Fibroblast of peridontal ligament (primary cell): ENCODE results near the gene QRFP.

Experiments
- DNase-seq: peaks from one replicate; pipeline ENCODE4 v3.0.0-alpha.2; 2010; ENCODE audit errors: extremely low read depth

The QRFP gene

GRCh38 chr9:130872093-130872492 is 24.5 kb downstream of the QRFP start:
- DNase-seq, result no peak

GRCh38 chr9:130871395-130872062 is 25.1 kb downstream of the QRFP start:
- DNase-seq, result no peak

GRCh38 chr9:130870491-130871381 is 25.9 kb downstream of the QRFP start:
- DNase-seq, result no peak

- no peak for DNase-seq
Observed at GRCh38 chr9:130869250-130869649, 27.4 kb downstream of the QRFP start.

GRCh38 chr9:130868230-130868629 is 28.4 kb downstream of the QRFP start:
- no peak for DNase-seq

- DNase-seq, result no peak
Observed at GRCh38 chr9:130867556-130867955, 29.1 kb downstream of the QRFP start.

GRCh38 chr9:130866474-130866965 is 30.1 kb downstream of the QRFP start:
- DNase-seq, result peak; percentile 86

GRCh38 chr9:130865921-130866320 is 30.7 kb downstream of the QRFP start:
- no peak for DNase-seq

- DNase-seq, result no peak
Observed at GRCh38 chr9:130864541-130864940, 32.1 kb downstream of the QRFP start.

- no peak for DNase-seq
Observed at GRCh38 chr9:130862747-130863146, 33.9 kb downstream of the QRFP start.

- no peak for DNase-seq
Observed at GRCh38 chr9:130862217-130862616, 34.4 kb downstream of the QRFP start.

GRCh38 chr9:130861372-130862180 is 35.0 kb downstream of the QRFP start:
- no peak for DNase-seq

- DNase-seq, result peak; percentile 95
Observed at GRCh38 chr9:130860458-130861316, 35.9 kb downstream of the QRFP start.

GRCh38 chr9:130858739-130859705 is 37.6 kb downstream of the QRFP start:
- no peak for DNase-seq

- DNase-seq, result peak; percentile 92
Observed at GRCh38 chr9:130857864-130858738, 38.5 kb downstream of the QRFP start.

GRCh38 chr9:130856474-130856873 is 40.1 kb downstream of the QRFP start:
- no peak for DNase-seq

- DNase-seq, result no peak
Observed at GRCh38 chr9:130854835-130855234, 41.8 kb downstream of the QRFP start.

- no peak for DNase-seq
Observed at GRCh38 chr9:130854092-130854491, 42.5 kb downstream of the QRFP start.

- no peak for DNase-seq
Observed at GRCh38 chr9:130852801-130853200, 43.8 kb downstream of the QRFP start.
